Effector memory CD4-positive, alpha-beta T cell (primary cell): ENCODE results near the gene ZFAND5.

Experiments used
- DNase-seq, 3 donors: peaks; one replicate each; pipeline ENCODE4 v3.0.0-alpha.2; 2020
- H3K27ac ChIP-seq: 2 replicates; pipeline ENCODE4 v1.7.0; 2013; ENCODE audit warnings: mild to moderate bottlenecking, low read length, moderate library complexity; ENCODE audit not compliant: insufficient read depth, poor library complexity, severe bottlenecking
- H3K27me3 ChIP-seq: replicated peaks from 2 replicates; pipeline ENCODE4 v1.7.0; 2013; ENCODE audit warnings: mild to moderate bottlenecking, low read length; ENCODE audit not compliant: insufficient read depth, control insufficient read depth, poor library complexity, severe bottlenecking
- H3K36me3 ChIP-seq: 2 replicates; pipeline ENCODE4 v1.7.0; 2013; ENCODE audit warnings: mild to moderate bottlenecking, low read length, moderate library complexity; ENCODE audit not compliant: control insufficient read depth, insufficient read depth
- H3K4me1 ChIP-seq: 2 replicates; pipeline ENCODE4 v1.7.0; 2013; ENCODE audit warnings: low read length, mild to moderate bottlenecking; ENCODE audit not compliant: control insufficient read depth, insufficient read depth, poor library complexity, severe bottlenecking
- H3K4me3 ChIP-seq: 2 replicates; pipeline ENCODE4 v1.7.0; 2013; ENCODE audit warnings: low read length, low read depth, mild to moderate bottlenecking; ENCODE audit not compliant: insufficient read depth, poor library complexity, severe bottlenecking
- H3K9me3 ChIP-seq: 2 replicates; pipeline ENCODE4 v1.7.0; 2013; ENCODE audit warnings: mild to moderate bottlenecking, low read length, moderate library complexity; ENCODE audit not compliant: control insufficient read depth

ZFAND5 gene

DNA sequence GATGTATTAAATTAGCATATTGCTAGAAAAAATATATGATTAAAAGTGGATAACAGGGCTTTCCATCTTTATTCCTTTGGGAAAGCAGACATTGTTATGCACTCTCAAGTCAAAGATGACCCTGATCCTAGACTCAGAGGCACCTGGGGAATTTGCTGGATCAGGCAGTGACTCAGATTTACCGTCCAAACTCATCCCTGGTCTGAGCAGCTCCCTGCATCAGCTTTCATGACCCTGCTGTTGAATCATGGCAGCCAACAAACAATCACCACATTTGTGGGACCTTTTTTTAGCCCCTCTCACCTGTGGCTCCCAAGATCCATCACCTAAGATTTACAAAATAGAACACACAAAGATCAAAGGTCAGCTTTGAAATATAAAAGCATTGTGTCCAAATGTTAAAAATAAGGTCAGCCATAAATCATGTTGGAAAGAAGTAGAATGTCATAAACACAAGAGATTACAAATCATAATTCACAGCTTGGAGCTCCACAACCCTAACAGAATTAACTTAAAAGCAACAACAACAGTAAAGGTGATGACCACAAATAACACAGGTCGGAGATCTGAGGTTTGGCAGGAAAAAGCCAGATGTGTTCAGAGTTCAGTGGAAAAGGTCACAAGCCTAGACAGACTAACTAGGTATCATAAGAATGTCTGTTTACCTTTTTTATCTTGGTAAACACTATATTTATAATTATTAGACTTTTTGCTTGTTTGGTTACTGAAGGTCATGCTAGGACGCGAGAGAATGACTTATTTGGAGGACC is 55.5 kb downstream of the ZFAND5 start:
- Histone ChIP-seq H3K27me3 (no peaks in the 10 kb centered on the region), H3K27ac (no peak overlapping the region), H3K9me3 (no peaks in the 10 kb centered on the region), H3K4me3 (no peak overlapping the region), H3K4me1 (peaks cover 4% of the 10 kb centered on the region), H3K36me3 (no peaks in the 10 kb centered on the region)
- no peak for DNase-seq

DNA sequence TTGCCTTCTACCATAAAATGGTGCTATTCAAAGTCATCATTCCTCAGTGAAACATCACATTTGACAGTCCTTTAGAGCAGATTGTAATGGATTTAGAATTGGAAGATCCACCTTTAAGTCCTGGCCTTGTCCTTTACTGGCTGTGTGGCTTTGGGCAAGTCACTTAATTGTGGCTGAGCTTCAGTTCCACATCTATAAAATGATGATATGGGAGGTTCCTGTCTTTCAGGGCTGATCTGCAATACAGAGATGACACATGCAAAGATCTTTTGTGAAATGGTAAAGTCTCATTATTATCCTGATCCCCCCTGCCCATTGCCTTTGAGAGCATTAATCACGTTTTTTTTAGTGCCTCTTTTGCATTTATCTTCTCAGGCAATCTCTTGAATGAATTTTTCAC is 58.2 kb downstream of the ZFAND5 start:
- no peaks in the 10 kb centered on the region for H3K9me3 ChIP-seq
- H3K27ac ChIP-seq: no peak overlapping the region
- H3K27me3 ChIP-seq: no peaks in the 10 kb centered on the region
- no peaks in the 10 kb centered on the region for H3K36me3 ChIP-seq
- no peak for DNase-seq
- no peak overlapping the region for H3K4me3 ChIP-seq
- H3K4me1 ChIP-seq: peaks cover 9% of the 10 kb centered on the region

DNA sequence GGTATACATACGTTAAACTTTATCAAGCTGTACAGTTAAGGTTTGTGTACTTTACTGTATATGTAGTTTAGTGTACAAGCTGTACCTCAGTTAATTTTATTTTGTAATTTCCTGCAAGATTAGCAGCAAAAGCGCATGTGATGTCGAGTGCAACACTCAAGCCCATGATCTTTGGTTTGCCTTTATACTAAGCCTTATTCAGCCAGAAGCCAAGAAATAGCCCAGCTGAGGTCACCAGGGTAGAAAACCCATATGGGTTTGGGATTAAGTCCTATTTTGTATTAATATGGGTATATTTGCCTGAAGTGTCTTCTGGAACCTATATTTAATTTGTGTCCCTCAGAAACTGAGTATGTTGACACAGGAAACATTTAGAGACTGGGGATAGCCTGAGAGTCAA is 59.3 kb downstream of the ZFAND5 start:
- H3K4me3 ChIP-seq: no peak overlapping the region
- H3K4me1 ChIP-seq: peaks cover 9% of the 10 kb centered on the region
- DNase-seq: no peak
- no peaks in the 10 kb centered on the region for H3K9me3 ChIP-seq
- no peaks in the 10 kb centered on the region for H3K36me3 ChIP-seq
- H3K27ac ChIP-seq: no peak overlapping the region
- H3K27me3 ChIP-seq: no peaks in the 10 kb centered on the region

DNA sequence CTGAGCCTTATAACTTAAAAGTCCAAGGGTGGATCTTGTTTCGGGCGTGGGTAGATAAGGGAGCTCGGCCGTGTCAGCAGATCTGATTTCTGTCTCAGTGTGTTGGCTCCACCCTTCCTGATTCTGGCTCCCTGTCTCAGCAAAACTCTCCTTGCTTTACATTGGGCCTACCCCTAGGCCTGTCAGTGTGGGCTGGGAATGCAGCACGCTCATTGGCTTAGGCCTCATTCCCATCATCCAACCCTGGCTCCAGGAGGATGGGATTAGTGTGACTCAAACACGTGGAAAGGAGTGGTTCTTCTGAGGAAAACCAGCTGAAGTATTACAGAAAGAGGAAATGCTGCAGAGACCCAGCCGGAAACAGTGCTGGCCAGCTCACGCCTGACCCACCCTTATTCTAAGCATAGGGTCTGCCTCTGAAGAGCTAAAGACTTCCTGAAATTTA is 59.9 kb downstream of the ZFAND5 start:
- Histone ChIP-seq H3K36me3 (no peaks in the 10 kb centered on the region), H3K27ac (no peak overlapping the region), H3K4me1 (peaks cover 9% of the 10 kb centered on the region), H3K4me3 (no peak overlapping the region), H3K27me3 (no peaks in the 10 kb centered on the region), H3K9me3 (no peaks in the 10 kb centered on the region)
- DNase-seq: no peak

DNA sequence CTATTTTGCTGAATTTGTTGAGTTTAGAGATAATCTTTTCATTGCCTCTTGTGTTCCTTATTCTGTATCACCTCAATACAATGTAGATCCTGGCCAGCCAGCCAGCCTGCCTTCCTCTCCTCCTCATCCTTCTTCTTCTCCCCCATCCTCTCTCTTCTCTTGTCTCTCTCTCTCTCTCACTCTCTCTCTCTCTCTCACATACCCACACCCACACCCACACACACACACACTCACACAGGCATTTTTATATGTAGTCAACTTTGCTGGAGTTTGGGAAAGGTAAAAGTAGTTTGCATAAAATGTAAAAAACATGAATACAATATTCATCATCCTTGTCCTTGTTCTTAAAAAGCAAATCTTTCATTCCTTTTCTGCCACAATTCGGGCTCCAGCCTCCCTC is 60.5 kb downstream of the ZFAND5 start:
- peaks cover 9% of the 10 kb centered on the region for H3K4me1 ChIP-seq

More for the DNA sequence above, 60.5 kb downstream of the ZFAND5 start:
- no peaks in the 10 kb centered on the region for H3K36me3 ChIP-seq
- no peak overlapping the region for H3K4me3 ChIP-seq
- DNase-seq: no peak
- H3K9me3 ChIP-seq: no peaks in the 10 kb centered on the region
- H3K27ac ChIP-seq: no peak overlapping the region
- H3K27me3 ChIP-seq: no peaks in the 10 kb centered on the region
